Vagina (tissue), 2 donors: ENCODE results near the gene RASA1. TPM values are rescaled to one million over a fixed set of nuclear protein-coding genes. Genes with fewer than 3 reads are reported as not detected.

ENCODE experiments used
- DNase-seq, 2 donors: peaks; one replicate each; pipeline ENCODE4 v3.0.0-alpha.2; 2017; ENCODE audit errors: extremely low spot score in 2 of 2
- H3K27ac ChIP-seq: fragments of 200-600 bp; sonication (generic); one replicate; pipeline ENCODE4 v1.5.1; 2019
- H3K27me3 ChIP-seq: fragments of 200-600 bp; sonication (generic); one replicate; pipeline ENCODE4 v1.5.1; 2019
- H3K36me3 ChIP-seq, 2 donors: fragments of 200-600 bp; sonication (generic); one replicate each; pipeline ENCODE4 v1.5.1; 2017 to 2019
- H3K4me1 ChIP-seq: fragments of 200-600 bp; sonication (generic); one replicate; pipeline ENCODE4 v1.5.1; 2019
- H3K4me3 ChIP-seq, 2 donors: fragments of 200-600 bp; sonication (generic); 1 replicate in 1 of 2; 2 replicates in 1 of 2; pipeline ENCODE4 v1.5.1; 2016 to 2019
- H3K9me3 ChIP-seq: fragments of 200-600 bp; sonication (generic); one replicate; pipeline ENCODE4 v1.5.1; 2019
- CTCF ChIP-seq, 3 experiments: fragments of 450-650 bp in 2 of 3; fragments of 200-600 bp in 1 of 3; sonication (generic) in 1 of 3; IDR thresholded peaks; one replicate each; pipeline ENCODE4 v1.5.1; 2017 to 2019; ENCODE audit warnings: antibody characterized with exemption in 3 of 3, mild to moderate bottlenecking in 2 of 3, moderate library complexity in 2 of 3
- POLR2A ChIP-seq, 2 donors: fragments of 450-650 bp; IDR thresholded peaks; one replicate each; pipeline ENCODE4 v1.6.1; 2017; ENCODE audit warnings: antibody characterized with exemption in 2 of 2, mild to moderate bottlenecking in 2 of 2, moderate library complexity in 2 of 2
- POLR2AphosphoS5 ChIP-seq, 2 donors: sonication (generic); formaldehyde crosslinking; IDR thresholded peaks; one replicate each; pipeline ENCODE4 v1.9.0; 2017; ENCODE audit warnings: antibody characterized with exemption in 2 of 2, mild to moderate bottlenecking in 2 of 2, low read depth in 1 of 2; ENCODE audit not compliant: insufficient read depth in 1 of 2
- intact Hi-C: fragments of 100-400 bp; cut with DNase I; formaldehyde crosslinking; loops from one replicate; pipeline ENCODE4 v1.15.1; 2023
- total RNA-seq: library from RNA; depleted of rRNA; stranded (reverse); fragments of >200 nt; gene quantifications from one replicate; pipeline ENCODE4 v1.2.3, GENCODE V29; 2016

Gene RASA1
- total RNA-seq, 1 donor from 2014 or later, result 22.1 TPM

DNA sequence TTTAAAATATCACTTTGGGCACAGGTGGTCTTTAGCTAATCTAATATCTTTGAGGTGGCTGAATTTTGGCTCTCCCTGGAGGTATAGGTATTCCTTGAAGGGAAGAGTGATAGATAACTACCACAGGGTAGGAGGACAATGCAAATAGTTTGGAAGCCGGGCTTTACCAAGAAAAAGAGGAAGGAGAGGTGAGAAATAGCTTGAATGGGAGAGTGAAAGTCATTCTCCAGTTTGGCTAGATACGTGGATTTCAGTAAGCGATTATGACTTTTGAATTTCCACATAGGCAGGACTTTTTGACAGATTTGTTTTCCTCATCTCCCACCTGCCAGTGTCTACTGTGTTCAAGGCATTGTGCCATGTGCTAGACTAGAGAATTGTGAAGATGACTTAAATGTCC is 45.5 kb downstream of the RASA1 start:
- DNase-seq, result no peak
- Histone ChIP-seq H3K9me3 (no peaks in the 10 kb centered on the region), H3K36me3 (no peaks in the 10 kb centered on the region), H3K4me3 (no peak overlapping the region), H3K27me3 (no peaks in the 10 kb centered on the region), H3K27ac (no peak overlapping the region), H3K4me1 (peaks cover 18% of the 10 kb centered on the region)
- TF ChIP-seq CTCF (IDR thresholded peaks at IDR 0.05) (no peak), POLR2A (IDR thresholded peaks at IDR 0.05) (no peak), POLR2AphosphoS5 (IDR thresholded peaks at IDR 0.05; ENCODE audit: insufficient read depth in 1 of 2, low read depth in 1 of 2) (no peak)
- intact Hi-C loops, result no loop called here

- no peaks in the 10 kb centered on the region for H3K9me3 ChIP-seq
- H3K4me1 ChIP-seq, result no peaks in the 10 kb centered on the region
- no peak overlapping the region for H3K27ac ChIP-seq
- H3K27me3 ChIP-seq, result no peaks in the 10 kb centered on the region
- no peak for DNase-seq
- no peaks in the 10 kb centered on the region for H3K36me3 ChIP-seq
- TF ChIP-seq POLR2AphosphoS5 (IDR thresholded peaks at IDR 0.05; ENCODE audit: insufficient read depth in 1 of 2, low read depth in 1 of 2) (no peak), CTCF (IDR thresholded peaks at IDR 0.05) (no peak), POLR2A (IDR thresholded peaks at IDR 0.05) (no peak)
- intact Hi-C loops, result no loop called here
- H3K4me3 ChIP-seq, result no peak overlapping the region
These were observed 51.8 kb downstream of the RASA1 start for GRCh38 chr5:87319469-87319868.

DNA sequence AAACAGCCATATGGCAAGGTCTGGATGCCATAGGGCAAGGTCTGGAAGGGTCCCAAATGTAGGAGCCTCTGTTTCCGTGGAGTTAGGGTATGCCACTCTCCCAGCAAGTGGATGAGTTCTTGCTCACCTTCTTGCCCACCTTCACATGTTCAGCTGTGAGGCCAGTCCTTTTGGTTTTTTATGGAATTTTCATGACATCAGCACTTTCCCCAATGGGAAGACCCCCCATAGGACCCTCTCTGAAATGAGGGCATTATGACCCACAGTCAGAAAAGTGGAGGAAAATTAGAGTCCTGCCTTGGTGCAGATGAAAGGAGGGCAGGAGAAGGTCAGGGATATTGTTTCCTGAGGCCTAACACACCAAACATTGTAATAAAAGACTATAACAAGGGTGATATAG is 53.9 kb downstream of the RASA1 start:
- intact Hi-C loops, result no loop called here
- no peaks in the 10 kb centered on the region for H3K9me3 ChIP-seq
- no peak for TF ChIP-seq POLR2AphosphoS5 (IDR thresholded peaks at IDR 0.05; ENCODE audit: insufficient read depth in 1 of 2, low read depth in 1 of 2)
- no peak for TF ChIP-seq CTCF (IDR thresholded peaks at IDR 0.05)
- TF ChIP-seq POLR2A (IDR thresholded peaks at IDR 0.05), result no peak

GRCh38 chr5:87322381-87322780 is 54.7 kb downstream of the RASA1 start:
- H3K27ac ChIP-seq, result no peak overlapping the region
- H3K9me3 ChIP-seq, result no peaks in the 10 kb centered on the region
- no peak overlapping the region for H3K4me3 ChIP-seq
- no peak for DNase-seq
- TF ChIP-seq POLR2A (IDR thresholded peaks at IDR 0.05) (no peak), POLR2AphosphoS5 (IDR thresholded peaks at IDR 0.05; ENCODE audit: insufficient read depth in 1 of 2, low read depth in 1 of 2) (no peak), CTCF (IDR thresholded peaks at IDR 0.05) (no peak)
- intact Hi-C loops, result no loop called here
- H3K36me3 ChIP-seq, result no peaks in the 10 kb centered on the region
- no peaks in the 10 kb centered on the region for H3K27me3 ChIP-seq
- no peaks in the 10 kb centered on the region for H3K4me1 ChIP-seq

More for the DNA sequence above, 53.9 kb downstream of the RASA1 start:
- no peak overlapping the region for H3K27ac ChIP-seq
- H3K27me3 ChIP-seq, result no peaks in the 10 kb centered on the region
- DNase-seq, result no peak
- no peaks in the 10 kb centered on the region for H3K4me1 ChIP-seq
- H3K36me3 ChIP-seq, result no peaks in the 10 kb centered on the region
- H3K4me3 ChIP-seq, result no peak overlapping the region

- H3K4me1 ChIP-seq, result peaks cover 8% of the 10 kb centered on the region
- H3K9me3 ChIP-seq, result no peaks in the 10 kb centered on the region
- H3K36me3 ChIP-seq, result no peaks in the 10 kb centered on the region
- H3K27me3 ChIP-seq, result no peaks in the 10 kb centered on the region
- no peak overlapping the region for H3K27ac ChIP-seq
- H3K4me3 ChIP-seq, result no peak overlapping the region
- TF ChIP-seq POLR2A (IDR thresholded peaks at IDR 0.05) (no peak), CTCF (IDR thresholded peaks at IDR 0.05) (no peak), POLR2AphosphoS5 (IDR thresholded peaks at IDR 0.05; ENCODE audit: insufficient read depth in 1 of 2, low read depth in 1 of 2) (no peak)
- DNase-seq, result no peak
- intact Hi-C loops, result no loop called here
These were observed 60.3 kb downstream of the RASA1 start for GRCh38 chr5:87327998-87328397.
